Measurements from ENCODE around the gene NEK11.

DNA sequence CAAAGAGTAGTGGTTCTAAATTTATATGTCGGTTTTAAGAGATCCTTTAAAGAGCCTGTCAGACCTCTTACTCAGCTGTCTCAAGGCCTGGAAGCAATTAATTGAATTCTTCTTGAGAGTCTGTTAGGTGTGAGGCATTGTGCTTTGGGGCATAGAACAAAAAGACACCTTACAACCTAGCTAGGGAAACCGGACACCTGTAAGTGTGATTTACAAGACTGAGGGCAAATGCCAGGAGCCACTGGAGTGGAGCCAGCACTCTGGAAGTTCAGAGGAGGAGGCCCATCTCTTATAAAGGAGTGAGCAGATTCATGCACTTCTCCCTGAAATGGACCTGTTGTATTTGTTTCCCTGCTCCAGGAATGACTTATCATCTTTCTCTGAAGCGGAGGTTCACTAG, 257.2 kb downstream of the NEK11 start:
- TF ChIP-seq CREB1 (IDR thresholded peaks at IDR 0.05) (no peak), CREB1 (CRISPR knock-in tag; IDR thresholded peaks at IDR 0.05) (no peak), PHB2 (IDR thresholded peaks at IDR 0.05; ENCODE audit: low read depth) (no peak), HNRNPK (IDR thresholded peaks at IDR 0.05; ENCODE audit: low read depth, low read length, poor library complexity, severe bottlenecking) (no peak), CCAR2 (IDR thresholded peaks at IDR 0.05; ENCODE audit: low read depth, low read length) (no peak), NONO (IDR thresholded peaks at IDR 0.05; ENCODE audit: low read depth in 2 of 2, low read length in 1 of 2) (no peak), RAD21 (CRISPR knock-in tag; conservative IDR thresholded peaks at IDR 0.05 in 1 of 2, IDR thresholded peaks at IDR 0.05 in 1 of 2) (no peak), ELF1 (tag; IDR thresholded peaks at IDR 0.05) (no peak), CHD2 (IDR thresholded peaks at IDR 0.05; ENCODE audit: low read depth, low read length) (no peak), NCOA2 (IDR thresholded peaks at IDR 0.05; ENCODE audit: partially characterized antibody in 2 of 2) (no peak), GABPB2 (CRISPR knock-in tag; conservative IDR thresholded peaks at IDR 0.05) (no peak)
- TF ChIP-seq, protein P1, sequence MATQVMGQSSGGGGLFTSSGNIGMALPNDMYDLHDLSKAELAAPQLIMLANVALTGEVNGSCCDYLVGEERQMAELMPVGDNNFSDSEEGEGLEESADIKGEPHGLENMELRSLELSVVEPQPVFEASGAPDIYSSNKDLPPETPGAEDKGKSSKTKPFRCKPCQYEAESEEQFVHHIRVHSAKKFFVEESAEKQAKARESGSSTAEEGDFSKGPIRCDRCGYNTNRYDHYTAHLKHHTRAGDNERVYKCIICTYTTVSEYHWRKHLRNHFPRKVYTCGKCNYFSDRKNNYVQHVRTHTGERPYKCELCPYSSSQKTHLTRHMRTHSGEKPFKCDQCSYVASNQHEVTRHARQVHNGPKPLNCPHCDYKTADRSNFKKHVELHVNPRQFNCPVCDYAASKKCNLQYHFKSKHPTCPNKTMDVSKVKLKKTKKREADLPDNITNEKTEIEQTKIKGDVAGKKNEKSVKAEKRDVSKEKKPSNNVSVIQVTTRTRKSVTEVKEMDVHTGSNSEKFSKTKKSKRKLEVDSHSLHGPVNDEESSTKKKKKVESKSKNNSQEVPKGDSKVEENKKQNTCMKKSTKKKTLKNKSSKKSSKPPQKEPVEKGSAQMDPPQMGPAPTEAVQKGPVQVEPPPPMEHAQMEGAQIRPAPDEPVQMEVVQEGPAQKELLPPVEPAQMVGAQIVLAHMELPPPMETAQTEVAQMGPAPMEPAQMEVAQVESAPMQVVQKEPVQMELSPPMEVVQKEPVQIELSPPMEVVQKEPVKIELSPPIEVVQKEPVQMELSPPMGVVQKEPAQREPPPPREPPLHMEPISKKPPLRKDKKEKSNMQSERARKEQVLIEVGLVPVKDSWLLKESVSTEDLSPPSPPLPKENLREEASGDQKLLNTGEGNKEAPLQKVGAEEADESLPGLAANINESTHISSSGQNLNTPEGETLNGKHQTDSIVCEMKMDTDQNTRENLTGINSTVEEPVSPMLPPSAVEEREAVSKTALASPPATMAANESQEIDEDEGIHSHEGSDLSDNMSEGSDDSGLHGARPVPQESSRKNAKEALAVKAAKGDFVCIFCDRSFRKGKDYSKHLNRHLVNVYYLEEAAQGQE (IDR thresholded peaks at IDR 0.05; ENCODE audit: borderline replicate concordance) = no peak
- TF ChIP-seq, protein P1 (CRISPR knock-in tag; IDR thresholded peaks at IDR 0.05; ENCODE audit: low read depth) = no peak
- TF ChIP-seq, protein P2, sequence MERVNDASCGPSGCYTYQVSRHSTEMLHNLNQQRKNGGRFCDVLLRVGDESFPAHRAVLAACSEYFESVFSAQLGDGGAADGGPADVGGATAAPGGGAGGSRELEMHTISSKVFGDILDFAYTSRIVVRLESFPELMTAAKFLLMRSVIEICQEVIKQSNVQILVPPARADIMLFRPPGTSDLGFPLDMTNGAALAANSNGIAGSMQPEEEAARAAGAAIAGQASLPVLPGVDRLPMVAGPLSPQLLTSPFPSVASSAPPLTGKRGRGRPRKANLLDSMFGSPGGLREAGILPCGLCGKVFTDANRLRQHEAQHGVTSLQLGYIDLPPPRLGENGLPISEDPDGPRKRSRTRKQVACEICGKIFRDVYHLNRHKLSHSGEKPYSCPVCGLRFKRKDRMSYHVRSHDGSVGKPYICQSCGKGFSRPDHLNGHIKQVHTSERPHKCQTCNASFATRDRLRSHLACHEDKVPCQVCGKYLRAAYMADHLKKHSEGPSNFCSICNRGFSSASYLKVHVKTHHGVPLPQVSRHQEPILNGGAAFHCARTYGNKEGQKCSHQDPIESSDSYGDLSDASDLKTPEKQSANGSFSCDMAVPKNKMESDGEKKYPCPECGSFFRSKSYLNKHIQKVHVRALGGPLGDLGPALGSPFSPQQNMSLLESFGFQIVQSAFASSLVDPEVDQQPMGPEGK (CRISPR knock-in tag; IDR thresholded peaks at IDR 0.05; ENCODE audit: borderline replicate concordance) = no peak
- TF ChIP-seq, protein P3, sequence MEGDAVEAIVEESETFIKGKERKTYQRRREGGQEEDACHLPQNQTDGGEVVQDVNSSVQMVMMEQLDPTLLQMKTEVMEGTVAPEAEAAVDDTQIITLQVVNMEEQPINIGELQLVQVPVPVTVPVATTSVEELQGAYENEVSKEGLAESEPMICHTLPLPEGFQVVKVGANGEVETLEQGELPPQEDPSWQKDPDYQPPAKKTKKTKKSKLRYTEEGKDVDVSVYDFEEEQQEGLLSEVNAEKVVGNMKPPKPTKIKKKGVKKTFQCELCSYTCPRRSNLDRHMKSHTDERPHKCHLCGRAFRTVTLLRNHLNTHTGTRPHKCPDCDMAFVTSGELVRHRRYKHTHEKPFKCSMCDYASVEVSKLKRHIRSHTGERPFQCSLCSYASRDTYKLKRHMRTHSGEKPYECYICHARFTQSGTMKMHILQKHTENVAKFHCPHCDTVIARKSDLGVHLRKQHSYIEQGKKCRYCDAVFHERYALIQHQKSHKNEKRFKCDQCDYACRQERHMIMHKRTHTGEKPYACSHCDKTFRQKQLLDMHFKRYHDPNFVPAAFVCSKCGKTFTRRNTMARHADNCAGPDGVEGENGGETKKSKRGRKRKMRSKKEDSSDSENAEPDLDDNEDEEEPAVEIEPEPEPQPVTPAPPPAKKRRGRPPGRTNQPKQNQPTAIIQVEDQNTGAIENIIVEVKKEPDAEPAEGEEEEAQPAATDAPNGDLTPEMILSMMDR (IDR thresholded peaks at IDR 0.05 in 2 of 3, conservative IDR thresholded peaks at IDR 0.05 in 1 of 3; ENCODE audit: insufficient read depth in 2 of 3, low read depth in 1 of 3, low read length in 3 of 3) = no peak
